Brain microvascular endothelial cell (primary cell): ENCODE results near the gene FLT3.
"Not testable (repeated sequence)": the region's sequence is repeated elsewhere in the genome, so short reads cannot be mapped to it uniquely, and the experiment has no call there.

Experiments
- DNase-seq: peaks from one replicate; pipeline ENCODE4 v3.0.0-alpha.2; 2020
- H3K27ac ChIP-seq: fragments of 250-450 bp; sonication (Bioruptor Pico); 2 replicates; pipeline ENCODE4 v1.5.1; 2020; ENCODE audit warnings: mild to moderate bottlenecking, moderate library complexity
- H3K27me3 ChIP-seq: fragments of 250-450 bp; sonication (Bioruptor Pico); replicated peaks from 2 replicates; pipeline ENCODE4 v1.5.1; 2020; ENCODE audit warnings: mild to moderate bottlenecking
- H3K36me3 ChIP-seq: fragments of 250-450 bp; sonication (Bioruptor Pico); replicated peaks from 2 replicates; pipeline ENCODE4 v1.5.1; 2020; ENCODE audit warnings: mild to moderate bottlenecking
- H3K4me3 ChIP-seq: 2 replicates; pipeline ENCODE4 v1.5.1; 2011; ENCODE audit warnings: low read depth, mild to moderate bottlenecking, control low read depth, low read length, moderate library complexity
- CTCF ChIP-seq: IDR thresholded peaks from 2 replicates; pipeline ENCODE4 v1.5.1; 2011; ENCODE audit warnings: low read depth, mild to moderate bottlenecking, moderate library complexity, low read length, control low read depth, inconsistent platforms; ENCODE audit errors: missing control alignments
- in situ Hi-C: cut with HindIII; loops from 2 replicates; pipeline ENCODE4 v1.10.0; 2017; ENCODE audit warnings: low sequenced_read_pairs, low pct_ligation_motif_present

FLT3 gene

GRCh38 chr13:28100150-28101121 lies at the start of gene FLT3:
FLT3 (minus strand) TSS chr13:28100576; CDS start chr13:28100510, 66 bp downstream.
- H3K4me3 ChIP-seq, result peak within 1 kb of the TSS; percentile 29
- H3K27ac ChIP-seq, result no peak within 1 kb of the TSS
- in situ Hi-C loops, result no loop called here
- no peaks in the 10 kb centered on the region for H3K36me3 ChIP-seq
- peak; percentile 9 for DNase-seq
- peaks cover 43% of the 10 kb centered on the region for H3K27me3 ChIP-seq
- no peak for TF ChIP-seq CTCF

GRCh38 chr13:28147495-28147894 lies 47.1 kb upstream of the FLT3 start:
- in situ Hi-C loops, result no loop called here
- DNase-seq, result no peak
- no peaks in the 10 kb centered on the region for H3K27me3 ChIP-seq
- no peak overlapping the region for H3K4me3 ChIP-seq
- no peaks in the 10 kb centered on the region for H3K36me3 ChIP-seq
- H3K27ac ChIP-seq, result no peak overlapping the region
- TF ChIP-seq CTCF, result no peak

GRCh38 chr13:28145049-28145448 lies 44.7 kb upstream of the FLT3 start:
- no peaks in the 10 kb centered on the region for H3K36me3 ChIP-seq
- in situ Hi-C loops, result no loop called here
- TF ChIP-seq CTCF, result no peak
- H3K27ac ChIP-seq, result no peak overlapping the region
- H3K27me3 ChIP-seq, result no peaks in the 10 kb centered on the region
- H3K4me3 ChIP-seq, result no peak overlapping the region
- DNase-seq, result no peak

- H3K4me3 ChIP-seq, in situ Hi-C loops: not testable (repeated sequence)
Measured at GRCh38 chr13:28141542-28141941, 41.2 kb upstream of the FLT3 start.

GRCh38 chr13:28140433-28141125 lies 40.2 kb upstream of the FLT3 start:
- Histone ChIP-seq H3K27ac (no peak overlapping the region), H3K4me3 (peak overlapping the region; percentile 86), H3K36me3 (no peaks in the 10 kb centered on the region), H3K27me3 (no peaks in the 10 kb centered on the region)
- no peak for DNase-seq
- in situ Hi-C loops, result no loop called here
- no peak for TF ChIP-seq CTCF

More at GRCh38 chr13:28141542-28141941, 41.2 kb upstream of the FLT3 start:
- not testable (repeated sequence) for H3K27ac ChIP-seq, H3K27me3 ChIP-seq, DNase-seq, H3K36me3 ChIP-seq
